IPS-18a (cell line): ENCODE data around the gene MTHFSD.

ENCODE experiments used
- H3K27ac ChIP-seq: one replicate; pipeline ENCODE4 v1.5.1; 2013; ENCODE audit warnings: low read length
- H3K27me3 ChIP-seq: one replicate; pipeline ENCODE4 v1.6.1; 2013; ENCODE audit warnings: mild to moderate bottlenecking, low read length; ENCODE audit not compliant: control insufficient read depth, insufficient read depth
- H3K36me3 ChIP-seq: one replicate; pipeline ENCODE4 v1.6.1; 2013; ENCODE audit warnings: low read depth, low read length; ENCODE audit not compliant: control insufficient read depth
- H3K4me1 ChIP-seq: one replicate; pipeline ENCODE4 v1.6.1; 2013; ENCODE audit warnings: low read depth, low read length; ENCODE audit not compliant: control insufficient read depth
- H3K4me3 ChIP-seq: one replicate; pipeline ENCODE4 v1.5.1; 2013; ENCODE audit warnings: low read length
- H3K9ac ChIP-seq: one replicate; pipeline ENCODE4 v1.6.1; 2013; ENCODE audit warnings: mild to moderate bottlenecking, low read length, moderate library complexity
- H3K9me3 ChIP-seq: one replicate; pipeline ENCODE4 v1.6.1; 2013; ENCODE audit warnings: low read depth, low read length; ENCODE audit not compliant: control insufficient read depth

Gene MTHFSD

GRCh38 chr16:86566966-86567700, 12.1 kb upstream of the MTHFSD start:
- no peaks in the 10 kb centered on the region for H3K9me3 ChIP-seq
- H3K27ac ChIP-seq, result no peak overlapping the region
- peaks cover 17% of the 10 kb centered on the region for H3K4me1 ChIP-seq
- H3K27me3 ChIP-seq, result peaks cover 97% of the 10 kb centered on the region
- H3K9ac ChIP-seq, result no peak overlapping the region
- H3K36me3 ChIP-seq, result no peaks in the 10 kb centered on the region
- peak overlapping the region; percentile 36 for H3K4me3 ChIP-seq

GRCh38 chr16:86566601-86566965, 11.5 kb upstream of the MTHFSD start, which contains the start of gene FOXC2:
FOXC2 (plus strand) TSS chr16:86566829; CDS start chr16:86567336, 507 bp downstream.
- Histone ChIP-seq H3K4me3 (peak within 1 kb of the TSS; percentile 36), H3K9ac (no peak within 1 kb of the TSS), H3K27ac (no peak within 1 kb of the TSS), H3K36me3 (no peaks in the 10 kb centered on the region), H3K4me1 (peaks cover 17% of the 10 kb centered on the region), H3K9me3 (no peaks in the 10 kb centered on the region), H3K27me3 (peaks cover 91% of the 10 kb centered on the region)

GRCh38 chr16:86565644-86566511, 10.8 kb upstream of the MTHFSD start:
- Histone ChIP-seq H3K36me3 (no peaks in the 10 kb centered on the region), H3K9ac (no peak overlapping the region), H3K9me3 (no peaks in the 10 kb centered on the region), H3K27me3 (peaks cover 84% of the 10 kb centered on the region), H3K4me1 (peaks cover 13% of the 10 kb centered on the region), H3K27ac (no peak overlapping the region), H3K4me3 (peak overlapping the region; percentile 23)

GRCh38 chr16:86565181-86565631, 10.2 kb upstream of the MTHFSD start:
- H3K36me3 ChIP-seq, result no peaks in the 10 kb centered on the region
- peaks cover 78% of the 10 kb centered on the region for H3K27me3 ChIP-seq
- H3K4me3 ChIP-seq, result no peak overlapping the region
- H3K27ac ChIP-seq, result no peak overlapping the region
- H3K9ac ChIP-seq, result no peak overlapping the region
- peaks cover 8% of the 10 kb centered on the region for H3K4me1 ChIP-seq
- H3K9me3 ChIP-seq, result no peaks in the 10 kb centered on the region

GRCh38 chr16:86563469-86564345, 8.7 kb upstream of the MTHFSD start:
- H3K36me3 ChIP-seq, result no peaks in the 10 kb centered on the region
- H3K4me1 ChIP-seq, result peaks cover 8% of the 10 kb centered on the region
- H3K4me3 ChIP-seq, result peak overlapping the region; percentile 53
- H3K27me3 ChIP-seq, result peaks cover 63% of the 10 kb centered on the region
- H3K9ac ChIP-seq, result no peak overlapping the region
- H3K9me3 ChIP-seq, result no peaks in the 10 kb centered on the region
- H3K27ac ChIP-seq, result no peak overlapping the region

- no peak overlapping the region for H3K4me3 ChIP-seq
- H3K36me3 ChIP-seq, result no peaks in the 10 kb centered on the region
- peaks cover 49% of the 10 kb centered on the region for H3K27me3 ChIP-seq
- no peak overlapping the region for H3K27ac ChIP-seq
- H3K4me1 ChIP-seq, result peaks cover 8% of the 10 kb centered on the region
- H3K9me3 ChIP-seq, result no peaks in the 10 kb centered on the region
- no peak overlapping the region for H3K9ac ChIP-seq
Measured at GRCh38 chr16:86562356-86562755, 7.3 kb upstream of the MTHFSD start.

GRCh38 chr16:86559802-86560305, 4.8 kb upstream of the MTHFSD start:
- Histone ChIP-seq H3K9ac (no peak overlapping the region), H3K27ac (no peak overlapping the region), H3K36me3 (no peaks in the 10 kb centered on the region), H3K27me3 (peaks cover 25% of the 10 kb centered on the region), H3K9me3 (no peaks in the 10 kb centered on the region), H3K4me1 (peaks cover 3% of the 10 kb centered on the region), H3K4me3 (no peak overlapping the region)

GRCh38 chr16:86558355-86559193, 3.5 kb upstream of the MTHFSD start:
- Histone ChIP-seq H3K9ac (no peak overlapping the region), H3K27ac (no peak overlapping the region), H3K36me3 (no peaks in the 10 kb centered on the region), H3K4me3 (no peak overlapping the region), H3K9me3 (no peaks in the 10 kb centered on the region), H3K4me1 (peaks cover 3% of the 10 kb centered on the region), H3K27me3 (peaks cover 13% of the 10 kb centered on the region)

- H3K27ac ChIP-seq, result no peak overlapping the region
- no peak overlapping the region for H3K4me3 ChIP-seq
- H3K4me1 ChIP-seq, result peaks cover 3% of the 10 kb centered on the region
- H3K9me3 ChIP-seq, result no peaks in the 10 kb centered on the region
- peaks cover 3% of the 10 kb centered on the region for H3K27me3 ChIP-seq
- H3K36me3 ChIP-seq, result no peaks in the 10 kb centered on the region
- H3K9ac ChIP-seq, result no peak overlapping the region
Measured at GRCh38 chr16:86557587-86557986, 2.6 kb upstream of the MTHFSD start.

GRCh38 chr16:86556576-86556975, 1.5 kb upstream of the MTHFSD start:
- Histone ChIP-seq H3K27me3 (no peaks in the 10 kb centered on the region), H3K4me3 (no peak overlapping the region), H3K36me3 (peaks cover 3% of the 10 kb centered on the region), H3K9me3 (no peaks in the 10 kb centered on the region), H3K9ac (no peak overlapping the region), H3K4me1 (peaks cover 3% of the 10 kb centered on the region), H3K27ac (no peak overlapping the region)
